ENCODE results near the gene BPIFB2.

GRCh38 chr20:32959351-32960221 is 47.9 kb upstream of the BPIFB2 start:
- TF ChIP-seq POLR2A (IDR thresholded peaks at IDR 0.05) (no peak), CTCF (IDR thresholded peaks at IDR 0.05) (no peak)
